ENCODE results near the gene SMARCAL1.

SMARCAL1 gene

DNA sequence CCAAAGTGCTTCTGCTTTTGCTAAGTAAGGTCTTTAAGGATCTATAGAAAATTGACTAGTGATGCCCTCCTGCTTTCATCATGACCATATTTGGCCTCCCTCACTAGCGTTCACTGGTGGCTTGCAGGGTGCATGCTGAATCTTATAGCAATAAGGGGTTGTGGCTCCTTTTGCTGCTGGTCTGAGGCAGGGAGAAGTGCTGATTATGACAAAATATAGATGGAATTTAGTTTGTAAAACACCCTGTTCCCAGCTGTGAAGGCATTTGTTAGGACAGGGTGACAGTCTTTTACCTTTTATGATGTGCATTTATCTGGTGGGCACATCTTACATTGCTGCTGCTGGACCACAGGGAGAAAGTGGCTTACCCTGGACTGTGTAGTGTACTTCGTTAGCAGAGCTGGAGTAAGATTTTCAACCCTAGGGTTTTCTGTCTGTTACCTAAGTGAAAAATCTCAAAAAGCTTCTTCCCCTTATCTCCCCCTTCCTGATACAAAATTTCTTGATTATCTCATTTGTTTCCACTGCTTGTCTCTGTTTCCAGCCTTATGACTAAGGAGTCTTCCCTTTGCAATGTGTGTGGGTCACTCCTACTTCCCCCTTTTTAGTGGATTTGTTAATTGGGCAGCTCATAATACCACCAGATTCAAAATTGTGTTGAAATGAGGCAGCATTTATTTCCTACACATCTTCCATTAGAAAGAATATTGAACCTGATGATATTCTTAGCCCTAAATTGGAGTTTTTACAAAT is 65.2 kb downstream of the SMARCAL1 start:
- no peak for DNase-seq

DNA sequence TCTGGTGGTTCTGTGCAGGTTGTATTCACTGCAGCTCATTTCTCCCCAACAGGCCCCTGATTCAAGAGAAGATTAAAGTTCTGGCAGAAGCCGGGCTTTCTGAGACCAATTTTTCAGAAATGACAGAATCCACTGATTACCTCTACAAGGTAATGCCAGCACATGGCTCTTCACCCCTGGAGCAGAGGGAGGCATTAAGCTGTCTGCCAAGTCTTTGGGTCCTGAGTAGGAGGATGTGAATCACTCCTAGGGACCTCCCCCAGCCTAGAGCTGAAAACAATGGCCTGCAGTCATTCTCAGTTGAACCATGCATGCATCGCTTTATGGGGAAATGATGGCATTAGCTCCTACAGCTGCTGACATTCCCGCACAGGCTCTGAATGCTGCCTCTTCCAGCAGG is 65.9 kb downstream of the SMARCAL1 start:
- DNase-seq = no peak

DNA sequence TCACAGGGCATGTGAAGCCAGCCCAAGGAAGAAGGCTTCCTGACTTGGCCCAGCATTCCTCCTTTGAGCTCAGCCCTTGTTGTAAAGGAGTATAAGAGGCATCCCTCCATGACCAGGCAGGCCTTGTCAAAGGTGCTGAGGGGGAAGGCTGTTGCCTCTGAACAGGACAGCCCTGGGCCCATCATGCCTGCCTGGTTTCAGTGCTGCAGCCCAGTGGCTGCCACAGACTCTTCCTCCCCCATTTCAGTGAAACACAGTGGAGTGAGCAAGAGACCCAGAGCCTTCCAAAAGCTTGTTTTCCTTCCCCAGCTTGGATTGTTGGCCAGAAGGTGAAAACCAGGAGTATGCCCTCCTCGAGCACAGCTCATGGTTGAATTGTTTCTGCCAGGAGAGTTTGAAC is 66.5 kb downstream of the SMARCAL1 start:
- DNase-seq = no peak

DNA sequence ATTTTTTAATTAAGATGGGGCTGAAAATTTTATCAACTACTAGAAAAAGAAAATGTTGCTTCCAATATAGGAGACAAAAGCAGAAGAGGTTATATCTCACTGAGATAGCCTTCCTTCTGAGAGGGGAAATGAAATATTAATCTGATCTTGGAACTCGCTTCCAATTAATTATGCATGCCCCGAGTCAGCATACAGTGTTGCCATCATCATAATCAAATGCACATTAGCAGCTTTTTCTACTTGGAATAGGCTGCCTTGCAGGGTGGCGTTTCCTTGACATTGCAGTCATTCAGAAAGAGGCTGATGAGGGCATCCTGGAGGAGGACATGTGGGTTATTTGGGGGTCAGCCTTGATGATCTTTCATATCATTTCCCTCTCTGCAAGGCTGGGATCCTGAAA is 67.9 kb downstream of the SMARCAL1 start:
- DNase-seq = no peak

DNA sequence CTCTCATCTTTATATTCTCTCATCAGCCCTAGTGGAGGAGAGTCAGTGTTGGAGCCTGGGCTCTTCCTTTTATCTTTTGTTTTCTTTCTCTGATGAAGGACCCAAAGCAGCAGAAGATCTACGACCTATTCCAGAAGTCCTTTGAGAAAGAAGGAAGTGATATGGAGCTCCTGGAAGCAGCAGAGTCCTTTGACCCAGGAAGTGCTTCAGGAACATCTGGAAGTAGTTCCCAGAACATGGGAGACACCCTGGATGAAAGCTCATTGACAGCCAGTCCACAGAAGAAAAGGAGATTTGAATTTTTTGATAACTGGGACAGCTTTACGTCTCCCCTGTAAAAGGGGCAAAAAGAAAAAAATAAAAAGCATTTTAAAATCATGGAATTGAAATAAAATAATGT is 70.4 kb downstream of the SMARCAL1 start:
- DNase-seq = no peak

DNA sequence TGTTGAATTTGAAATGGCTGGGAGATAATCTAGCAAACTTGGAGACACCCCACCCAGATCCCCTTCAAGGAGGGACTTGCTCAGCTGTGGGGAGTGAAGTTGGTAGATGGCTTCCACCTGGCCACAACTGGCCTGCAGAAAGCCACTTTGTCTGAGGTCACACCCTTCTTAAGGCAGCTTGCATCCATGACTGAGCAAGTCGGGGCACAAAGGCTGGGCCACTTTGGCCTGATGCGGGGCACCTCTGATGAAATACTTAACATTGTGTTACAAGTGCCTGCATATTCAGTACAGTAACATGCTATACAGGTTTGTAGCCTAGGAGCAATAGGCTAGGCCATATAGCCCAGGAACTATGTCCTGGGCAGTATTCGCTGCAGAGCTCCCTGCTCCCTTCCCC is 73.0 kb downstream of the SMARCAL1 start:
- DNase-seq = no peak

DNA sequence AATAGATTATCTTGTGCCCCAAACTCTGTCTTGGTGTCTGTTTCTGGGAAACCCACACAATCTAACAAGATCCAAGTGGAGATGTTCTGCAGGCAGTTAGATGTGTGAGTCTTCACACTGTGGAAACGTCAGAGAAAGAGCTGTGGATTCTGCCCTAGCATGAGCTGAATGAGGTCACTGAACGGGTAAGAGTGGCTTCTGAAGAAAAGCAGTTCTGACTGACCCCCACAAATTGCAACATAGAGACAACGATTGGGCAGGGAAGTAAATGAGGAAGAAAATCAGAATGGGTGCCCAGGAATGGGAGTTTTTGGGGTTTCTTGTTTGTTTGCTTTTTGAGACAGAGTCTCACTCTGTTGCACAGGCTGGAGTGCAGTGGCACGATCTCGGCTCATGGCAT is 73.5 kb downstream of the SMARCAL1 start:
- no peak for DNase-seq

DNA sequence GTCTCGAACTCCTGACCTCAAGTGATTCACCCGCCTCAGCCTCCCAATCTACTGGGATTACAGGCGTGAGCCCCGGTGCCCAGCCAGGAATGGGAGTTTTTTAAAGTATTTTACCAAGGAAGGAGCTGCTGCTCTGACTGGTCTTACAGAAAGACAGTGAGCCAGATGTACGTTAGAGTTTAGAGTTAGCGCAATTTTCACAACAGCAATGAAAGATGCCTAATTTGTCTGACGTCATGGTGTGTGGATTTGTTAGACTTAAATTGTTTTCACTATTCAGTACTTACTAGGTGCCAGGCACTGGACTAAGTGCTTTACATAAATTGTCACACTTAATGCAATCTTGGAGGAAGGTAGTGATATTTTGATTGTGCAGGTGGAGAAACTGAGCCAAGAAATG is 74.0 kb downstream of the SMARCAL1 start:
- DNase-seq = no peak

DNA sequence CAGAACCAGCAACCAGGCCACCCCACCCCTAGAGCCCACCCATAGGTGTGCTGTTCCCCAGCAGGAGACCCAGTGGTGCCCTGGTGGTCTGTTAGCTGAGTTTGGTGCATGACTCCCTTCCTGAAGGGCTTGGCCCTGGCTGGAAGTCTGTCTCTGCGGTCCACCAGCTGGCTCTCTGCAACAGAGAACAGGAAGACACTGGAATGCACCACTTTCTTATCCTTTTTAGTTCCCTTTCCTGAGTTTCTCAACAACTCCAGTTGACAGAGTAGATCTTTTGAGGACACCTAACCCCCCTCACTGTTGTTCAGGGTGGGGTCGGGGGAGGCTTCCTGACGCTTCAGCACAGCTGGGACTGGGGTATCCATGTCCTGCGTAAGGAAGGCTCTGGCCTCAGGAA is 74.4 kb downstream of the SMARCAL1 start:
- DNase-seq = no peak

DNA sequence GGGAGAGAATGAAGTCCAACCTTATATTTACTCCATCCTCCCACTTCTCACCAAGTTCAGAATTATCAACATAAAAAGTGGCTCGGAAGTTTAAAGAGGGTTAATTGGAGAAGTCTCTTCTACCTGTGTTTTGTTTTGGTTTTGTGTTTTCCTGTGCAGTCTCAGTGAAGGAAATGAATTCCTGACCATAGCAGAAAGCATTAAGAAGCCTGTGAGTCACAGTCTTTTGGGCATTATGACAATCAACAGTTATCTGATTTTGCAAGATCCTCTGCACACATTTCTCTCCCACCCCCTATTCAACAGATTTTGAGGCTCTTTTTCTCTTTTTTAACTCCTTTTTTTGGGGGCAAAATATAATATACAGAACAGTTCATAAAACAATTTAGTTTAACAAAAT is 77.8 kb downstream of the SMARCAL1 start:
- DNase-seq = no peak

DNA sequence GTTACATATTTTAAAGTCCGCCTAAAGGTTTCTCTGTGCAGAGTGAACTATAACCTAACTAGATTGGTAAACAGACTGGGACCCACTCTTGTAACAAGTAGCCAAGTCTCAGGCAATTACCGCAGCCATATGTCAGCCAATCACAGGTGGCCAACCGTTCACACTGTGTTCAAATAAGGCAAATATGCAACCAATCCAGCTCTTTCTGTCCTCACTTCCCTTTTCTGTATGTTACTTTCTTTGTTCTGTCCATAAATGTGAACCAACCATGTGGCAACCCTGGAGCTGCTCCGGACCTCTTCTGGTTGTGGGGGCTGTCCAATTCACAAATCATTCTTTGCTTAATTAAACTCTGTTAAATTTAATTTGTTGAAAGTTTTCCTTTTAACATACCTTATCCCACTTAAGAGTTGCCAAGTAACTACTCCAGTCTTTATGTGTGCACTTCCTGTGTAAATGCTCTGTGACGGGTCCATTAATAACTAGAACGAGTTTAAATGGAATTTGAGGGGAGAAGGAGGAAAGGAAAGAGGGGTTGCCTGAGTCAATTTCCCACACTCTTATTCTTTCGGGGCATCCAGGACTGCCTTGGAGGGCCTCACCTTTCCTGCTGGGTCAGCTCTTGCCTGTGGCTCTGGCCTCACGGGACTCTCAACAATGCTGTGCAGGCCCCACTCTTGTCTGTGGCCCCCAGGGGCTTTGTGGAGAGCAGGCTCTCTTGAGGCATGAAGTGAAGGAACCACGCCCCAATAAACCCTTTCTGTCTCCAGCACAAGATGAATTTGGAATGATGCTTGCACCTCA is 79.7 kb downstream of the SMARCAL1 start:
- peak; percentile 35 for DNase-seq

DNA sequence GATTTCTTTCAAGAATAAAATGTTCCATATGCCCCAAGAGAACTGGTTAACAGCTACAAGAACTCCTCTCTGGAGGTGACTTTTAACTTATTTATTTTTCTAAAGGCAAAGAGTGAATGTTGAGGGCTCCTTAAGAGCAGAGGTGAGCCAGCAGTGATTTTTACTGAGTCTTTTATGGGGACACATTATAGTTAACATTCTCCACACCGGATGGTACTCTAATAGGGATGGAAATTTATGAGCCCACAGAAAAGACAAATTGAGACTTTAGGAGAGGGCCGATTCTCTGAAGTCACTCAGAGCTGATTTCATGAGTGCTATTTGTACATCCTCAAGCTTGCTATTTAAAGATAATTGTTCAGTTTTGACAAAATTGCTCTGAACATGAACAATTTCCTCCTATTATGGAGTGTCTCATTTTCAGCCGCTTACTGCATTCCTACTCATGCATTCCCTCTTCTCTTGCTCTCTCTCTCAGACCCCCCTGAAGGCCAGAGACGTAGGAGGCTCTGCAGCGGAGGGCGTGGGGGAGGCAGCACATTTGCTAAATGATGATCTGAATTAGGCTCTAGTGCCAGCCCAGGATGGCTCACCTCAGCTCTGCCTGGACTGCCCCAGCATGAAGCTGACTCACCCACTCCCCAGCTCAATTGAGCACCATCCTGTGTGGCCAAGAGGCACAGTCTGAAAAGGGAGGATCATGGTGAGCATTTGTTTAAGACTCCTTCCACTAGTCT is 80.5 kb downstream of the SMARCAL1 start:
- no peak for DNase-seq

DNA sequence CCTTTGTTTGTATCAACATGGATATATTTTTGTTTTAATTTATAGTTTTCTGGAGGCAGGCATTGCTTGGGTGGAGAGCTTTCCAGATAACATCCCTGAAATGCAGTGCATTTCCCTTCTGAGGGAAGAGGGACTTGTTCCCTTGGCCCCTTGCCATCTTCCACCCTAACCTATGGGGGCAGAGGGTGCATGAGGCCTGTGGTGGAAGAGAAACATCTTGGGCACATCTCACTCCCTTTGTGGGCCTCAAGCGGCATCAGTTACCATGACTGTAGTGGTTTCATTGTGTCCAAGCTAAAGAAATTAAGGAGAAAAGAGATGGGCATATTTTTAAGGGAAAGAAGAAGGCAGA is 81.0 kb downstream of the SMARCAL1 start:
- no peak for DNase-seq

DNA sequence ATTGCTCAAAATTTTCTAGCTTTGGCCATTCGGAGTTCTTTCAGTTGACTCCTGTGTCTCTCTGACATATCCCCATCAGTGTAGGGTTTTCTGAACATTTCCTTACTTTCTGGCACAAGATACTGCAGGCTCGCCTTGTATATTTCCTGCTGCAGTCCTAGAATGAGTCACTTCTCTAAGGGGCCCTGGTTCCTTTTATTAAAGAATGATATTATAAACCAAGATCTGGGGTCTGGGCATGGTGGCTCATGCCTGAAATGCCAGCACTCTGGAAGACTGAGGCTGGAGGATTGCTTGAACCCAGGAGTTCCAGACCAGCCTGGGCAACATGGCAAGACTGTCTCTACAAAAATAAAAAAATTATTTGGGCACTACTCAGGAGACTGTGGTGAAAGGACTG is 83.4 kb downstream of the SMARCAL1 start:
- DNase-seq = no peak

DNA sequence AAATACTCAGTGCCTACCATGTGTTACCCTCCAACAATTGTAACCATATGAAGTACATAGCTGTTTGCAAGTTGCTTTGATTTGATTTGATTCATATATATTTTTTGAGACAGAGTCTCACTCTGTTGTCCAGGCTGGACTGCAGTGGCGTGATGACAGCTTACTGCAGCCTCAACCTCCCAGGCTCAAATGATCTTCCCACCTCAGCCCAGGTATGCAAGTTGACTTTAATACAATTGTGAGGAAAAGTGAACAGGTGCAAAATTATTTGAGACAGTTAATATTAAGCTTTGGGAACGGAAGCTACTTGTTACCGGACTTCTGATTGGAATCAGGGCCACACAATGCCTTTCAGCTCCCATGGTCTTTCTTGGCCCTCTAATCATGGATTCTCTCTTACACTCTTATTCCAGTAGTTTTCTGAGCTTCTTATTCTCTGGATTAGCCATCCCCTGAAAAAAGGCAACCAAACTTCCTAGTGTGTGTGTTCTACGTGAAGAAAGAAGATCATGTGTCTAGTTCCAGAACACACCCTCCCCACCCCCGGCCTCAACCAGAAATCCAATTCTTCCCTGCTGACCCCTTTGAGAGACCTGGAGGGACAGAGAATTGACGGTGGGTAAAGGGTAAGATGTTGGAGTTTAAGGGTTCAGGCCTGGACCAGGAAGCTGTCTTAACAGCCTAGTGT is 85.2 kb downstream of the SMARCAL1 start:
- no peak for DNase-seq

DNA sequence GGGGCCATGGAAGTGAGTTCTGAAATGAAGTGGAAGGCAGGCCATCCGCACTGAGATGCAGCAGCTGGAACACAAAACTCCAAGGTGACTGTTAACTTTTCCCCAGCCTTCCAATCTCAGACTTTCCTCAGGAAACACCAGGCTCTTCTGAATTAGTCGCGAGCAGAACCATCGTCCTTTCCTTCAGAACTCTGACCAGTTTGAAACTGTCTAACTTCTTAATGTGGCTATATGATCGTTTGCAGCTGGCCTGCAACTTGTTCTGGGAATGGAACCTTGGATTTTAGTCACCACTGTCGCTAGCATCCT is 85.7 kb downstream of the SMARCAL1 start:
- no peak for DNase-seq

DNA sequence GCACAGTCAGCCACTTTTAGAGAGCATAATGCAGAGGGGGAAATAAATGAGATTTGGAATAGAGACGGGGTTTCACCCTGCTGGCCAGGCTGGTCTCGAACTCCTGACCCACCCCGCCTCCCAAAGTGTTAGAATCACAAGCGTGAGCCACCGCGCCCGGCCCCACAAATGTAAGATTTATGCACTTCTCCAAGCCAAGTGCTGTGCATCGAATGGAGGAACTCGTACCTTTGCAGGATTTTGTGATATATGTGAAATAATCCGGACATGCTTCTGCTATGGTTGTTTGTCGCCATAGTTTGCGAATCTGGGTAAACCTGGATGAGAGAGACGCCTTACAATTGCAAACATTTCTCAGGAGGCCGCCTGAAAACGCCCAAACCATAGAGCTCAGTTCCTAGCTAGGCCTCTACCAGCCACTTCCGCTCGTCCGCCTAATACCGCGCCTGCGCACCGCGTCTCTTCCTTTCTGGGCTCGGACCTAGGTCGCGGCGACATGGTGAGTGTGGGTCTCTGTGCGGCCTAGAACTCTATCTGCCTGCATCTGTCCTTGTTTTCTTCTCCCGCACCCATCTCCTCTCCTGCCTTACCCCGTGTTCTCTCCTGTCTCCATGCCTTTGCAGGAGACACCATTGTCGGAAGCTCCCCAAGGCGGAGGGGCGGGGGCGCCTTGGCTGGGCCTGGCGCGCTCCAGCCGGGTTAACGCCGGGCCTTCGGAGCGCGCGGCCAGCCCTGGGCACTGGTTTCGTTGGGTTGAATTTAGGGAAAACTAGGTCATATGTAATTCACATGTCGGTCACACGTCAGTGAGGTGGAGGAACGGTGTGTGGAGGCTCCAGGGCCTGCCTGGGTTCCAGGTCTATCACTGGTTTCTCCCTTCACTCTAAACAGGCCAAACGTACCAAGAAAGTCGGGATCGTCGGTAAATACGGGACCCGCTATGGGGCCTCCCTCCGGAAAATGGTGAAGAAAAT is 86.4 kb downstream of the SMARCAL1 start, which contains the start of gene RPL37A:
TSS of gene RPL37A (plus strand) at position 466 of the 974 bp plus-strand sequence. CDS start at position 497, 31 bp downstream.
- DNase-seq = peak; percentile 97

DNA sequence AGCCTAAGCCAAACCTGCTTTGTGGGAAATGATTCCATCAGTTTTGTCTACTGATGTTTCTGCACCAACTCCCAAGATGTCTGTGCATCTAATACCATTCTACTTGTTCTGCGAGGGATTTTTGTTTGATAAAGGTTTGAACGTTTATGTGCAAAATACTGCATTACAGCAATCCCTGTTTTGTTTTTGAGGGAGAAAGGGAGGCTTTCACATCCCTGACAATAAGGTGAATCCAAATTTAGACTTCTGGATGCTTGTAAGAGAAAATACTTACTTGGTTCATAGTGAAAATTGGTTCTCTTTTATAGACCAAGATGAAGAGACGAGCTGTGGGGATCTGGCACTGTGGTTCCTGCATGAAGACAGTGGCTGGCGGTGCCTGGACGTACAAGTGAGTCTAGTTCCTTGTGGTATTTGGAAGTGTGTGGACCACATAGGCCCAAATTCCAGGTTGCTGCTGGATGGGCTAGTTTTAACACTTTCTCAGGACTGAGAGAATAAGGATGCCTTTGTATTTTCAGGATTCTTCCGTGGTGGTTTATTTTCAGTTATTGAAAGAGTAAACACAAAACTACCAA is 87.4 kb downstream of the SMARCAL1 start:
- no peak for DNase-seq

DNA sequence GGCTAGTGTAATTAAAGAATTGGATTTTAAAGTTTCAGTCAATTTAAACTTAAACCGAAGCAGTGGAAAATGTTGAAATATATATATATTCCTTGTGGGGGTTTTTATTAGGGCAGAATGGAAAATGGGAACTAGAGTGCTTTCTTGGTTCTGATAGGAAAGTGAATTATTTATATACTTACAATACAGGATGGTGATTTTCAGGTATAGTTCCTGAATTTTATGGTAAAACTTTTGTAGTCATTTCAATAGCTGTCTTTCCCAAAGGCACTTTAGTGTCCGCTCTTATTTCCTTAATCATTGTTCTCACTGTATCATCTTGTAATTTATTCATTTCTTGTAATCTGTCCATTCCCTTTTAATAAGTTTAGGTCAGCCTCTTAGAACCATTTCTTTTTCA is 88.3 kb downstream of the SMARCAL1 start:
- no peak for DNase-seq

DNA sequence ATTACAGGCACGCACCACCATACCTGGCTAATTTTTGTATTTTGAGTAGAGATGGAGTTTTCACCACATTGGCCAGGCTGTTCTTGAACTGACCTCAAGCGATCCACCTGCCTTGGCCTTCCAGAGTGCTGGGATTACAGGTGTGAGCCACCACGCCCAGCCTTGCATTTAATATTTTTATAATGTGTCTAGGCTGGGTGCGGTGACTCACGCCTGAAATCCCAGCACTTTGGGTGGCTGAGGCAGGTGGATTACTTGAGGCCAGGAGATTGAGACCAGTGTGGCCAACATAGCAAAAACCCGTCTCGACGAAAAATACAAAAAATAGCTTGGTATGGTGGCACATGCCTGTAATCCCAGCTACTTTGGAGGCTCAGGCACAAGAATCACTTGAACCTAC is 89.6 kb downstream of the SMARCAL1 start:
- no peak for DNase-seq

DNA sequence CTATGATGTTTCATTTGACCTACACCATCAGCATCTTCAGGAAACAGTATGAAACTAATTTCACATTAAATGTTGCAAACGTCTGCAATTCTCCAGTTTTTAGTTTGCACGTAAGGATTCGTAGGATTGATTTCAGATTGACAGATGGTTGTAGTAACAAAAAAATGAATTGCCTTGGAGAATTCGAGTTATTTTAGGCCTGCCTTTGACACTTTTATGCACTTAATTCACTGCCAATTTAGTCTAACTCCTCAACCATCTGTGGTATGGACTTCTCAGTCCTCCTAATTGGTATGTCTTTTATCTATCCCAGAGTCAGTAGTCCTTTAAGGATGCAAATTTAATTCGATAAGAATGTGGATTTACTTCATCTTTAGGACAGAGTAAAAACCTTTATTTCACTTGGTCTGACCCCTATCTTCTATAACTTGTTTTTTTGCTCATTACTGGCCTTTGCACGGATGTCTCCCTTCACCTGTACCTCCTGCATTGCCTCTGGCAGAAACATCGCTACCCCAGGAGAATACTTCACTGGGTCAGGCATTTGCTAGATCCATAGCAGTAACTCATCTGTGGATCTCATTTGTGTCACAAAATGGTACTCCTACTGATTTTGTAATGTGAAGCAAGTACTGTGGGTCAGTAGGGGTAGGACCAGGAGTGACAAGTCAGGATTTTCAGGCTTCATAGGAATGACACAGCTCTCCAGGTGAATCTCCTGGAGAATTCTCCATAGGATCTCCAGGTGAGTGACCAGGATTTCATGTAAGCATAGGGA is 90.3 kb downstream of the SMARCAL1 start:
- no peak for DNase-seq
